Measurements from ENCODE around the gene OTOP2. TPM values are rescaled to one million over a fixed set of nuclear protein-coding genes. Genes with fewer than 3 reads are reported as not detected.

OTOP2 gene
- total and polyA plus RNA-seq, 9 of the 15 experiments (the other 6 are each of a cell fraction or from before 2014, with no cell fraction given): 0.04 to 0.36 (median 0.14) TPM; not detected in 1

- in situ Hi-C loops (cut with MboI): no loop called here
- peak; percentile 96 for FAIRE-seq
- H3K27me3 ChIP-seq (ENCODE audit: control insufficient read depth in 2 of 2, insufficient read depth in 2 of 2, low read length in 2 of 2): no peaks in the 10 kb centered on the region
- H3K36me3 ChIP-seq (ENCODE audit: control insufficient read depth, insufficient read depth, low read length): peaks cover 6% of the 10 kb centered on the region; the same call in 1 of the 3 replicates
- peak overlapping the region; percentile 90 for H2AFZ ChIP-seq (ENCODE audit: low read depth, low read length)
- DNase-seq (ENCODE audit: extremely low read depth in 1 of 4, low spot score in 3 of 4): peak; percentile 60 to 90 (median 72)
- H3K4me3 ChIP-seq: no peak overlapping the region
- no peaks in the 10 kb centered on the region for H3K9me1 ChIP-seq (ENCODE audit: control insufficient read depth, insufficient read depth, low read length)
- H3K4me2 ChIP-seq (ENCODE audit: insufficient read depth, low read length): peak overlapping the region; percentile 70
- peak; percentile 35 for ATAC-seq
- WGBS (ENCODE audit: insufficient coverage, low coverage, missing lambda C conversion rate): 10% methylated on average over 6 of the region's 6 CpGs
- peaks cover 57 to 61% of the 10 kb centered on the region in 2 experiments for H3K4me1 ChIP-seq (replicated peaks in 1 of 2; ENCODE audit: control insufficient read depth in 2 of 2, insufficient read depth in 2 of 2, low read length in 2 of 2)
- intact Hi-C loops (cut with micrococcal nuclease): loop anchor here (10.0 kb wide), 1 partner anchor 159 kb away; no protein-coding TSS in a partner anchor
- no TSS peak for BruUV-seq (replicated peaks)
- POLR2A ChIA-PET: interaction anchor here (0.6 to 1.7 kb wide), 10 partner anchors 10 to 832 kb away, joined by 3 to 8 read pairs (median 4); no protein-coding TSS in a partner anchor
- no peaks in the 10 kb centered on the region for H3K9me3 ChIP-seq (replicated peaks; ENCODE audit: control insufficient read depth, insufficient read depth, low read depth, low read length)
- CTCF ChIA-PET (ENCODE audit: low intra/inter-chr PET ratio): interaction anchor here (0.6 kb wide), 1 partner anchor 17 kb away, joined by 3 read pairs; the partner anchor contains the start of gene FADS6
- peak overlapping the region; percentile 46 to 90; a peak in 3 of 4 replicates for H3K9ac ChIP-seq (ENCODE audit: insufficient read depth in 1 of 2, low read depth in 2 of 2, low read length in 2 of 2)
- H3K79me2 ChIP-seq (ENCODE audit: control insufficient read depth, insufficient read depth, low read length): peaks cover 19% of the 10 kb centered on the region
- H4K20me1 ChIP-seq (replicated peaks; ENCODE audit: control insufficient read depth, insufficient read depth, low read length): no peaks in the 10 kb centered on the region; the same call in 1 of the 2 replicates
- peak overlapping the region; percentile 95 for H3K27ac ChIP-seq (ENCODE audit: extremely low read depth, low read depth, low read length)
- TF ChIP-seq ZBTB34 (CRISPR knock-in tag; IDR thresholded peaks at IDR 0.05) (no peak), THAP12 (CRISPR knock-in tag; IDR thresholded peaks at IDR 0.05) (peak; percentile 42; the same call in 1 of the 2 replicates), ETV5 (CRISPR knock-in tag; IDR thresholded peaks at IDR 0.05; ENCODE audit: low read depth) (no peak), MXD1 (CRISPR knock-in tag; IDR thresholded peaks at IDR 0.05; ENCODE audit: borderline replicate concordance, poor library complexity, severe bottlenecking) (no peak), SMAD2 (IDR thresholded peaks at IDR 0.05; ENCODE audit: low read depth, low read length) (no peak), ZNF282 (CRISPR knock-in tag; IDR thresholded peaks at IDR 0.05) (no peak), PTBP1 (IDR thresholded peaks at IDR 0.05; ENCODE audit: low read depth, low read length) (no peak), PRDM10 (IDR thresholded peaks at IDR 0.05; ENCODE audit: partially characterized antibody) (no peak), KAT2B (IDR thresholded peaks at IDR 0.05; ENCODE audit: low read depth, low read length) (no peak), ELF2 (CRISPR knock-in tag; IDR thresholded peaks at IDR 0.05) (0 out of 2 replicates have a peak, but pooled peaks have one; percentile 35), ZNF778 (CRISPR knock-in tag; IDR thresholded peaks at IDR 0.05) (no peak), ZNF197 (CRISPR knock-in tag; IDR thresholded peaks at IDR 0.05; ENCODE audit: low read depth) (peak; percentile 87), TRIM28 (IDR thresholded peaks at IDR 0.05) (0 out of 2 replicates have a peak, but pooled peaks have one; percentile 39), SNRNP70 (optimal IDR thresholded peaks at IDR 0.05; ENCODE audit: low read depth, low read length) (no peak)
Measured at GRCh38 chr17:74875977-74876593, 48.0 kb upstream of the OTOP2 start.
